AG09309 (cell line): Measurements from ENCODE around the gene NOX3.
A peak's percentile ranks its signal among the peaks of the same experiment; 100 is the strongest.
"Not testable (repeated sequence)": the region's sequence is repeated elsewhere in the genome, so short reads cannot be mapped to it uniquely, and the experiment has no call there.

Experiments
- DNase-seq: peaks from one replicate; pipeline ENCODE4 v3.0.0-alpha.2; 2010; ENCODE audit warnings: low read depth
- H3K4me3 ChIP-seq: 2 replicates; pipeline ENCODE4 v1.5.1; 2011; ENCODE audit warnings: mild to moderate bottlenecking, low read depth, low read length, moderate library complexity; ENCODE audit not compliant: control insufficient read depth
- CTCF ChIP-seq: IDR thresholded peaks from 2 replicates; pipeline ENCODE4 v1.5.1; 2011; ENCODE audit warnings: mild to moderate bottlenecking, low read depth, low read length, inconsistent platforms; ENCODE audit not compliant: insufficient read depth, control insufficient read depth; ENCODE audit errors: missing control alignments

Gene NOX3

DNA sequence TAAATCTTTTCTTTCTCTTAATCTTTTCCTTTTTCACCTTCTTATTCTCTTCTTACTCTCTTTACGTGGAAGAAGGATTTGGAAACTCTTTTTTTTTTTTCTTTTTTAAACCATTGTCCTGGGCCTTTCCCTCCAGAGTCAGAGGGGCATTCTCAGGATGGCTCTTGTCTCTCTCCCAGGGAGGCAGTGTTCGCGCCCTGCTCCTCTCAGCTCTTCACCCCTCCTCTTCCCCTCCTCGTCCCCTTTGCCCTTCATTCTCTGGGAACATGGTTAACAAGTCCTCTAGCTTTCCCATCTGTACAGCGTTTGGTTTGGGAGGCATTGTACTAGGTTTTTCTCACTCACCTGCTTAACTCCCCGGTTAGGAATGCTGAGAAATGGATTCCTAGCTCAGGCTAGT, 89.3 kb downstream of the NOX3 start:
- no peak overlapping the region for H3K4me3 ChIP-seq
- TF ChIP-seq CTCF, result no peak
- DNase-seq, result no peak

GRCh38 chr6:155364844-155365437, 90.7 kb downstream of the NOX3 start:
- no peak for TF ChIP-seq CTCF
- no peak overlapping the region for H3K4me3 ChIP-seq
- DNase-seq, result no peak

GRCh38 chr6:155364021-155364420, 91.6 kb downstream of the NOX3 start:
- DNase-seq, H3K4me3 ChIP-seq: not testable (repeated sequence)

DNA sequence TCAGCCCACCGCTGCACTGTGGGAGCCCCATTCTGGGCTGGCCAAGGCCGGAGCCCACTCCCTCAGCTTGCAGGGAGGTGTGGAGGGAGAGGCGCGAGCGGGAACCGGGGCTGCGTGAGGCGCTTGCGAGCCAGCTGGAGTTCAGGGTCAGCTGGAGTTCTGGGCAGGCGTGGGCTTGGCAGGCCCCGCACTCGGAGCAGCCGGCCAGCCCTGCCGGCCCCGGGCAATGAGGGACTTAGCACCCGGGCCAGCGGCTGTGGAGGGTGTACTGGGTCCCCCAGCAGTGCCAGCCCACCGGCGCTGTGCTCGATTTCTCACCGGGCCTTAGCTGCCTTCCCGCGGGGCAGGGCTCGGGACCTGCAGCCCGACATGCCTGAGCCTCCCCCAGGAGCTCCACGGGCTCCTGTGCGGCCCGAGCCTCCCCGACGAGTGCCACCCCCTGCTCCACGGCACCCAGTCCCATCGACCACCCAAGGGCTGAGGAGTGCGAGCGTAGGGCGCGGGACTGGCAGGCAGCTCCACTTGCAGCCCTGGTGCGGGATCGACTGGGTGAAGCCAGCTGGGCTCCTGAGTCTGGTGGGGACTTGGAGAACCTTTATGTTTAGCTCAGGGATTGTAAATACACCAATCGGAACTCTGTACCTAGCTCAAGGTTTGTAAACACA, 92.5 kb downstream of the NOX3 start:
- DNase-seq, H3K4me3 ChIP-seq: not testable (repeated sequence)

DNA sequence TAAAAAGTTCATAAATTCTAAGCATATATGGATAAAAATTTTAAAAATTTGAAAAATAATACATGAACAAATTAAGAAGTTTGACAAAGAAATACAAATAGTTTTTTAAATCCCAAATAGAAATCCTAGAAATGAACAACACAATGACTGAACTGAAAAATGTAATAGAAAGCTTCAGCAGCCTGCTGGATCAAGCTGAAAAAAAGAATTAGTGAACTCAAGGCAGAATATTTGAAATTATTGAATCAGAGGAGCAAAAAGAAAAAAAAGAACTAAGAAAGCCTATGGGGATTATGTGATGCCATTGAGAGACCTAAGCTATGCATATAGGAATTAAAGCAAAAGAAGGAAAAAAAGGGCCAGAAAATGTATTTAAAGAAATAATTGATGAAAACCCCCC, 101.5 kb downstream of the NOX3 start:
- no peak for DNase-seq

DNA sequence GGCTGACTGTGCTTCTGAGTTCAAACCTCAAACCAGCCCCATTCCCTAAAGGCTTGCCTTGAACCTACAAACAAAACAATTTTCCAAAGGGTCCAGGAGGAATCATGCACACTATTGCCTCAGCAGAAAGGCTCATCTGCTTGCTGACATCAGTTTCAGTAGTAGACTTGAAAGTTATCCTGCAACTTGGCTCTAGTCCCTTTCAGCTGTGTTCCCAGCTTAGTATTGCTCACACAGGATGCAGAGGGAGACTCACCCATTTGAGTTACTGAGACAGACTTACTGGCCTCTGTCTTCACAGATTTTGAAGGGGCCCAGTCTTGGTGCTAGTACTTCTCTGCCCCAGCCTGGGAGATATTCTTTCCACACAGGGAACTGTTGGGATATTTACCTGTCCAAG, 102.8 kb downstream of the NOX3 start:
- peak; percentile 66 for DNase-seq
- no peak for TF ChIP-seq CTCF
- no peak overlapping the region for H3K4me3 ChIP-seq

More for the DNA sequence above, 101.5 kb downstream of the NOX3 start:
- TF ChIP-seq CTCF, result no peak
- no peak overlapping the region for H3K4me3 ChIP-seq

DNA sequence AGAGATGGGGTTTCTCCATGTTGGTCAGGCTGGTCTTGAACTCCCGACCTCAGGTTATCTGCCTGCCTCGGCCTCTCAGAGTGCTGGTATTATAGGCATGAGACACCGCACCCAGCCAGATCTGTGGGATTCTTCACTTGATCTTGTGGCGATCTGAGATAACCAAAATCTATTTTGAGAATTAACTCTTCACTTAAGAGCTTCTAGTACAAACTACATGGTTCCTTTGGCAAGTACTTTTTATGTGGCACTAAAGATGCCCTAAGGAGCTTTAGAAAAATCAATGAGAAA, 103.6 kb downstream of the NOX3 start:
- no peak overlapping the region for H3K4me3 ChIP-seq
- no peak for DNase-seq
- TF ChIP-seq CTCF, result no peak
